ENCODE measurements around the gene STARD8. TPM values are rescaled to one million over a fixed set of nuclear protein-coding genes. Genes with fewer than 3 reads are reported as not detected.
"Not testable (repeated sequence)": the region's sequence is repeated elsewhere in the genome, so short reads cannot be mapped to it uniquely, and the experiment has no call there.

Gene STARD8
- total RNA-seq, 1 donor from 2014 or later: 24.2 TPM

GRCh38 chrX:68684291-68684918 lies 36.9 kb downstream of the STARD8 start:
- peak; percentile 75 for DNase-seq (ENCODE audit: low spot score)
- peak; percentile 39 for ATAC-seq
- intact Hi-C loops (cut with DNase I): no loop called here

- intact Hi-C loops (cut with DNase I): no loop called here
- no peak for ATAC-seq
- no peak for DNase-seq (ENCODE audit: low spot score)
These were observed 37.4 kb downstream of the STARD8 start for GRCh38 chrX:68684919-68685304.

- ATAC-seq: no peak
- no peak for DNase-seq (ENCODE audit: low spot score)
- intact Hi-C loops (cut with DNase I): no loop called here
These were observed 38.2 kb downstream of the STARD8 start for GRCh38 chrX:68685685-68686084.

GRCh38 chrX:68686097-68686977 lies 38.9 kb downstream of the STARD8 start:
- DNase-seq (ENCODE audit: low spot score) (no peak), ATAC-seq (peak; percentile 69)
- intact Hi-C loops (cut with DNase I): no loop called here

- not testable (repeated sequence) for ATAC-seq; DNase-seq (ENCODE audit: low spot score)
- intact Hi-C loops (cut with DNase I): loop anchor here (1.0 kb wide), 1 partner anchor 10 kb away; no protein-coding TSS in a partner anchor
These were observed 41.5 kb downstream of the STARD8 start for GRCh38 chrX:68688931-68689330.

- intact Hi-C loops (cut with DNase I): no loop called here
- no peak for ATAC-seq
These were observed 43.6 kb downstream of the STARD8 start for GRCh38 chrX:68690936-68691501.

GRCh38 chrX:68691921-68692320 lies 44.5 kb downstream of the STARD8 start:
- DNase-seq (ENCODE audit: low spot score) (no peak), ATAC-seq (no peak)
- intact Hi-C loops (cut with DNase I): no loop called here

More at GRCh38 chrX:68690936-68691501, 43.6 kb downstream of the STARD8 start:
- DNase-seq (ENCODE audit: low spot score): no peak

GRCh38 chrX:68692651-68693050 lies 45.2 kb downstream of the STARD8 start:
- DNase-seq (ENCODE audit: low spot score) (no peak), ATAC-seq (no peak)
- intact Hi-C loops (cut with DNase I): no loop called here

GRCh38 chrX:68693481-68694434 lies 46.3 kb downstream of the STARD8 start:
- peak; percentile 91 for ATAC-seq
- intact Hi-C loops (cut with DNase I): no loop called here
- peak; percentile 86 for DNase-seq (ENCODE audit: low spot score)

- intact Hi-C loops (cut with DNase I): no loop called here
- ATAC-seq: no peak
- no peak for DNase-seq (ENCODE audit: low spot score)
These were observed 47.2 kb downstream of the STARD8 start for GRCh38 chrX:68694435-68695205.

GRCh38 chrX:68695206-68695845 lies 47.9 kb downstream of the STARD8 start:
- DNase-seq (ENCODE audit: low spot score) (no peak), ATAC-seq (no peak)
- intact Hi-C loops (cut with DNase I): no loop called here

GRCh38 chrX:68696267-68696990 lies 49.0 kb downstream of the STARD8 start:
- no peak for DNase-seq (ENCODE audit: low spot score)
- no peak for ATAC-seq
- intact Hi-C loops (cut with DNase I): no loop called here

GRCh38 chrX:68697036-68697435 lies 49.6 kb downstream of the STARD8 start:
- intact Hi-C loops (cut with DNase I): no loop called here
- ATAC-seq: no peak

GRCh38 chrX:68697465-68698125 lies 50.1 kb downstream of the STARD8 start:
- DNase-seq (ENCODE audit: low spot score): no peak
- intact Hi-C loops (cut with DNase I): no loop called here
- no peak for ATAC-seq

More at GRCh38 chrX:68697036-68697435, 49.6 kb downstream of the STARD8 start:
- DNase-seq (ENCODE audit: low spot score): no peak

- intact Hi-C loops (cut with DNase I): loop anchor here (1.0 kb wide), 1 partner anchor 10 kb away; no protein-coding TSS in a partner anchor
- ATAC-seq (no peak), DNase-seq (ENCODE audit: low spot score) (no peak)
These were observed 51.5 kb downstream of the STARD8 start for GRCh38 chrX:68698942-68699341.

GRCh38 chrX:68699960-68700746 lies 52.7 kb downstream of the STARD8 start:
- intact Hi-C loops (cut with DNase I): loop anchor here (1.0 kb wide), 1 partner anchor 11 kb away; no protein-coding TSS in a partner anchor
- no peak for DNase-seq (ENCODE audit: low spot score)
- no peak for ATAC-seq
